B cell (primary cell): ENCODE measurements around the gene DDX25. TPM values are rescaled to one million over a fixed set of nuclear protein-coding genes. Genes with fewer than 3 reads are reported as not detected.

ENCODE experiments used
- ATAC-seq: fragments of 200-7000 bp; cut with Tn5 transposase; one replicate; pipeline ENCODE4 v1.10.0; 2021; ENCODE audit warnings: low read depth, mild to moderate bottlenecking, moderate number of reproducible peaks, moderate library complexity
- CTCF ChIA-PET: fragments of 350-600 bp; sonication (Branson Sonifier 250); formaldehyde crosslinking; loops from one replicate; lab custom pipeline; 2021; ENCODE audit warnings: antibody characterized with exemption, inconsistent platforms; lab: Charles Lee
- POLR2A ChIA-PET: fragments of 350-600 bp; sonication (Branson Sonifier 250); formaldehyde crosslinking; loops from one replicate; lab custom pipeline; 2021; ENCODE audit warnings: antibody characterized with exemption; lab: Charles Lee
- DNase-seq: peaks from one replicate; pipeline ENCODE4 v3.0.0; 2013
- H2AFZ ChIP-seq: 2 replicates; pipeline ENCODE4 v1.6.1; 2012; ENCODE audit warnings: mild to moderate bottlenecking, low read depth, low read length; ENCODE audit not compliant: insufficient read depth, poor library complexity, severe bottlenecking
- H3K27ac ChIP-seq, 2 donors: 1 replicate in 1 of 2; 2 replicates in 1 of 2; pipeline ENCODE4 v1.5.1; 2012 to 2013; ENCODE audit warnings: low read length in 2 of 2, mild to moderate bottlenecking in 2 of 2, moderate library complexity in 1 of 2
- H3K27me3 ChIP-seq, 4 experiments: fragments of 200-600 bp in 1 of 4; sonication (generic) in 1 of 4; replicated peaks in 1 of 4; 1 replicate in 2 of 4; 2 replicates in 2 of 4; pipeline versions ENCODE4 v1.6.1 to v1.7.0; 2013 to 2016; ENCODE audit warnings: low read length in 3 of 4, mild to moderate bottlenecking in 2 of 4, mixed read lengths in 1 of 4, moderate library complexity in 1 of 4; ENCODE audit not compliant: insufficient read depth in 4 of 4, control insufficient read depth in 3 of 4; ENCODE audit errors: control extremely low read depth in 1 of 4
- H3K36me3 ChIP-seq, 2 experiments: replicated peaks in 1 of 2; 1 replicate in 1 of 2; 2 replicates in 1 of 2; pipeline versions ENCODE4 v1.6.1 to v1.7.1; 2013; ENCODE audit warnings: low read length in 1 of 2; ENCODE audit not compliant: insufficient read depth in 2 of 2, control insufficient read depth in 1 of 2; ENCODE audit errors: control extremely low read depth in 1 of 2, extremely low read depth in 1 of 2
- H3K4me1 ChIP-seq, 2 donors: fragments of 200-600 bp in 1 of 2; sonication (generic) in 1 of 2; 1 replicate in 1 of 2; 2 replicates in 1 of 2; pipeline versions ENCODE4 v1.5.1 to v1.6.1; 2013 to 2017; ENCODE audit warnings: low read length in 2 of 2; ENCODE audit not compliant: control insufficient read depth in 2 of 2, insufficient read depth in 2 of 2
- H3K4me2 ChIP-seq: replicated peaks from 2 replicates; pipeline ENCODE3; 2012; ENCODE audit warnings: mild to moderate bottlenecking, low read depth, low read length; ENCODE audit not compliant: poor library complexity, severe bottlenecking
- H3K4me3 ChIP-seq, 5 experiments: fragments of 200-600 bp in 1 of 5; sonication (generic) in 1 of 5; 1 replicate in 3 of 5; 2 replicates in 2 of 5; pipeline versions ENCODE4 v1.5.1 to v1.7.0; 2011 to 2016; ENCODE audit warnings: low read length in 4 of 5, mild to moderate bottlenecking in 4 of 5, low read depth in 2 of 5, control low read depth in 1 of 5, moderate library complexity in 1 of 5; ENCODE audit not compliant: insufficient read depth in 1 of 5; ENCODE audit errors: control extremely low read depth in 1 of 5, extremely low read depth in 1 of 5
- H3K79me2 ChIP-seq: fragments of 200-600 bp; sonication (generic); one replicate; pipeline ENCODE4 v1.6.0; 2016; ENCODE audit warnings: low read length; ENCODE audit not compliant: control insufficient read depth, insufficient read depth
- H3K9ac ChIP-seq: fragments of 200-600 bp; sonication (generic); 2 replicates; pipeline ENCODE4 v1.6.1; 2017; ENCODE audit warnings: mild to moderate bottlenecking, low read length, moderate library complexity
- H3K9me3 ChIP-seq, 3 donors: one replicate each; pipeline versions ENCODE4 v1.6.1 to v1.7.1; 2013; ENCODE audit warnings: low read length in 2 of 3; ENCODE audit not compliant: control insufficient read depth in 2 of 3, insufficient read depth in 1 of 3; ENCODE audit errors: control extremely low read depth in 1 of 3
- H4K20me1 ChIP-seq: 2 replicates; pipeline ENCODE4 v1.6.0; 2012; ENCODE audit warnings: mild to moderate bottlenecking, low read length; ENCODE audit not compliant: insufficient read depth, control insufficient read depth, poor library complexity, severe bottlenecking
- H3K27ac Mint-ChIP-seq: one replicate; pipeline ENCODE4 v1.8.0; 2021; ENCODE audit warnings: mixed read lengths
- H3K27me3 Mint-ChIP-seq: one replicate; pipeline ENCODE4 v1.8.0; 2021; ENCODE audit warnings: mixed read lengths
- H3K4me1 Mint-ChIP-seq: one replicate; pipeline ENCODE4 v1.8.0; 2021; ENCODE audit warnings: mixed read lengths
- H3K4me3 Mint-ChIP-seq: one replicate; pipeline ENCODE4 v1.8.0; 2021; ENCODE audit warnings: mixed read lengths
- H3K9me3 Mint-ChIP-seq: one replicate; pipeline ENCODE4 v1.8.0; 2022; ENCODE audit warnings: mixed read lengths; ENCODE audit not compliant: insufficient read depth
- CTCF ChIP-seq: fragments of 200-600 bp; IDR thresholded peaks from one replicate; pipeline ENCODE4 v1.8.0; 2022; ENCODE audit warnings: antibody characterized with exemption, mild to moderate bottlenecking
- EZH2 ChIP-seq: IDR thresholded peaks from 2 replicates; pipeline ENCODE4 v1.6.1; 2012; ENCODE audit warnings: borderline replicate concordance, low read depth, mild to moderate bottlenecking, moderate library complexity, low read length; ENCODE audit not compliant: insufficient read depth, poor library complexity, severe bottlenecking
- WGBS: methylation state at CpG from one replicate; pipeline ENCODE4 v1.1.5; 2013; ENCODE audit warnings: missing lambda C conversion rate; ENCODE audit not compliant: insufficient coverage; 5-methylcytosine and 5-hydroxymethylcytosine counted together
- intact Hi-C: fragments of 100-400 bp; cut with micrococcal nuclease; formaldehyde crosslinking; loops from one replicate; pipeline ENCODE4 v1.10.0; 2022
- polyA plus RNA-seq: library from polyadenylated mRNA; depleted of rRNA; stranded (reverse); fragments of >200 nt; gene quantifications from 2 replicates; pipeline ENCODE4 v1.2.3, GENCODE V29; 2012
- total RNA-seq, 2 donors: library from RNA; stranded (reverse); fragments of 120-200 nt in 1 of 2; gene quantifications; 1 replicate in 1 of 2; 2 replicates in 1 of 2; pipeline versions ENCODE4 v1.2.3 to v1.2.4, GENCODE V29; 2013 to 2022

DDX25 gene
- total and polyA plus RNA-seq, 2 donors (not counting 1 experiment from before 2014, with no cell fraction given), result not detected

DNA sequence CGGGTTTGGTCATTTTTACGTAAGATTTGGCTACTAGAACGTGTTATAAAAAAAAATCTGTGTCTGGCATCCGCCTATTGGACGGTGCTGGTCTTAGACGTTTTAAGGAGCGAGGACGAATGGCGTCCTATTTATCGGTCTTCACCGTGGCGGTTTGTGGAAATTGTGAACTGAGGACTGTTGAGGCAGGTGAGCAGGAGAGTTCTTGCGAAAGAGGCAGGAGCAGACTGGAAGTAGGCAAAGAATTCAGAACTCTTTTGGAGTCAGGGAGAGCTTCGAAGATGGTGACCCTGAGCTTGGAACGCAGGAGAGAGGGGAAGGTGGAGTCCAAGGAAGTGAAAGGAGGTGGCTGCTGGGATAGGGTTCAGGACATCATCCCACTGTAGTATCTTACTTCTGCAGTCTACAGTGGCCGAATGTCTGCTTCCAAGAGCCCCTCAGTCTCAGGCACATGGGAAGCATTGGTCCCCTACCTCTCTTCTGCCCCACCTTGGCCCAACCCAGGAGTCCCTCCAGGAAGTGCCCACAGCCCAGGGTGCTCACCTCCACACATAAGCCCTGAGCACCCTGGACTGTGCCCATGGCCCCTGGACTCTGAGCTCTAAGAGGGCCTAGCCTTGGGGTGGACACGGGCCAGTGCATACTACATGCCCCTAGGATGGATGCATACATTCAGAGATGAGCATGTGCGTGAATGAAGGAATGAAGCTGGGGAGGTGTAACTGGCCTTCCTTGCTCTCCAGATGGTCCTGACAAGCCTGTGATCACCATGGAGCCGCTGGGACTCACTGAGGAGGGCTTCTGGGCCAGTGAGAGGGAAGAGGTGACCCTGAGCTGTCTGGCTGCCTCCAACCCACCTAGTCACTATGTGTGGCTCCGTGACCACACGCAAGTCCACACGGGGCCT is 45.2 kb downstream of the DDX25 start:
- ChIA-PET POLR2A (no interaction called here), CTCF (interaction anchor here (0.6 kb wide), 1 partner anchor 9 kb away, joined by 4 read pairs; no protein-coding TSS in a partner anchor)
- Mint-ChIP-seq H3K27me3 (peaks cover 3% of the 10 kb centered on the region), H3K27ac (no peak overlapping the region), H3K4me3 (no peak overlapping the region), H3K4me1 (no peaks in the 10 kb centered on the region), H3K9me3 (no peaks in the 10 kb centered on the region)
- intact Hi-C loops, result no loop called here
- Histone ChIP-seq H4K20me1 (no peaks in the 10 kb centered on the region), H3K9ac (no peak overlapping the region), H2AFZ (no peak overlapping the region), H3K4me1 (no peaks in the 10 kb centered on the region), H3K36me3 (no peaks in the 10 kb centered on the region), H3K9me3 (no peaks in the 10 kb centered on the region), H3K27ac (no peak overlapping the region), H3K79me2 (no peaks in the 10 kb centered on the region), H3K27me3 (no peaks in the 10 kb centered on the region), H3K4me2 (no peak overlapping the region), H3K4me3 (no peak overlapping the region)
- no peak for TF ChIP-seq CTCF
- TF ChIP-seq EZH2, result no peak
- DNase-seq (no peak), ATAC-seq (no peak)
- WGBS, result 90% methylated on average over 20 of the region's 22 CpGs

DNA sequence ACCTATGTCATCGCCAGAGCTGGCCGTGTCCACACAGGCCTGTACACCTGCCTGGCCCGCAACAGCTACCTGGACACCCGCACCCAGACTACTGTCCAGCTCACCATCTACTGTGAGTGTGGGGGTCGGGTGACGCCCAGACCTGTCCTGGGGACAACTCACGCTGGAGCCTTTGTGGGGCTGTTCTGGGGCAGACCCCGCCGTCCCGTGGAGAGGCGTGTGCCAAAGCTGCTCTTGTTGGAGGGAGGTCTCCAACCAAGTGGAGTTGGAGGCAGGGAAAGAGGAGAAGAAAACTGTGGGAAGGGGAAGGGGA is 45.8 kb downstream of the DDX25 start:
- H3K4me1 Mint-ChIP-seq, result no peaks in the 10 kb centered on the region
- H3K27ac Mint-ChIP-seq, result no peak overlapping the region
- Histone ChIP-seq H3K4me3 (no peak overlapping the region), H3K9me3 (no peaks in the 10 kb centered on the region), H3K27me3 (no peaks in the 10 kb centered on the region), H3K4me2 (no peak overlapping the region), H3K9ac (no peak overlapping the region), H3K36me3 (no peaks in the 10 kb centered on the region), H2AFZ (no peak overlapping the region), H3K4me1 (no peaks in the 10 kb centered on the region), H3K79me2 (no peaks in the 10 kb centered on the region), H4K20me1 (no peaks in the 10 kb centered on the region), H3K27ac (no peak overlapping the region)
- H3K9me3 Mint-ChIP-seq, result no peaks in the 10 kb centered on the region
- H3K4me3 Mint-ChIP-seq, result no peak overlapping the region
- CTCF ChIA-PET, result no interaction called here
- POLR2A ChIA-PET, result no interaction called here
- no peak for TF ChIP-seq CTCF
- TF ChIP-seq EZH2, result no peak
- intact Hi-C loops, result no loop called here
- WGBS, result 87% methylated on average over 10 of the region's 11 CpGs
- ATAC-seq (no peak), DNase-seq (no peak)
- H3K27me3 Mint-ChIP-seq, result peaks cover 3% of the 10 kb centered on the region
